OCI-LY1 (cell line): ENCODE results near the gene CELF2.

Experiments
- H2AFZ ChIP-seq: fragments of 200-600 bp; sonication (generic), shearing (Covaris generic); 2 replicates; pipeline ENCODE4 v1.6.0; 2014; ENCODE audit warnings: antibody characterized with exemption, mild to moderate bottlenecking, low read length
- H3F3A ChIP-seq: fragments of 200-600 bp; sonication (generic), shearing (Covaris generic); 2 replicates; pipeline ENCODE4 v1.6.0; 2014; ENCODE audit warnings: mild to moderate bottlenecking, antibody characterized with exemption, low read length, moderate library complexity; ENCODE audit not compliant: insufficient read depth
- H3K27ac ChIP-seq: fragments of 200-600 bp; sonication (generic); 2 replicates; pipeline ENCODE4 v1.5.1; 2014; ENCODE audit warnings: low read length, mixed run types, mild to moderate bottlenecking, low read depth; ENCODE audit not compliant: poor library complexity, severe bottlenecking
- H3K27me3 ChIP-seq: fragments of 200-600 bp; sonication (generic); 2 replicates; pipeline ENCODE4 v1.6.0; 2014; ENCODE audit warnings: antibody characterized with exemption, mild to moderate bottlenecking, low read length, moderate library complexity; ENCODE audit not compliant: insufficient read depth
- H3K36me3 ChIP-seq: fragments of 200-600 bp; sonication (generic); 2 replicates; pipeline ENCODE4 v1.6.1; 2014; ENCODE audit warnings: mild to moderate bottlenecking, antibody characterized with exemption, low read length, moderate library complexity, mixed read lengths; ENCODE audit not compliant: insufficient read depth
- H3K4me1 ChIP-seq: fragments of 200-600 bp; sonication (generic); 2 replicates; pipeline ENCODE4 v1.5.1; 2014; ENCODE audit warnings: mild to moderate bottlenecking, low read length, moderate library complexity; ENCODE audit not compliant: insufficient read depth, severe bottlenecking
- H3K4me2 ChIP-seq: fragments of 200-600 bp; sonication (generic), shearing (Covaris generic); 2 replicates; pipeline ENCODE4 v1.6.1; 2014; ENCODE audit warnings: low read length
- H3K4me3 ChIP-seq: fragments of 200-600 bp; sonication (generic); 2 replicates; pipeline ENCODE4 v1.5.1; 2014; ENCODE audit warnings: low read length, low read depth, mild to moderate bottlenecking, mixed read lengths; ENCODE audit not compliant: poor library complexity, severe bottlenecking
- H3K79me2 ChIP-seq: fragments of 200-600 bp; shearing (Covaris generic); 2 replicates; pipeline ENCODE4 v1.6.1; 2016; ENCODE audit warnings: mixed run types, low read length, mixed read lengths; ENCODE audit not compliant: insufficient read depth
- H3K9ac ChIP-seq: fragments of 200-600 bp; sonication (generic), shearing (Covaris generic); 2 replicates; pipeline ENCODE4 v1.6.1; 2014; ENCODE audit warnings: mild to moderate bottlenecking, low read length, mixed read lengths
- H3K9me2 ChIP-seq: fragments of 200-600 bp; sonication (generic), shearing (Covaris generic); 2 replicates; pipeline ENCODE4 v1.6.1; 2014; ENCODE audit warnings: low read depth, mild to moderate bottlenecking, low read length, mixed read lengths
- H3K9me3 ChIP-seq: fragments of 200-600 bp; shearing (Covaris generic); 2 replicates; pipeline ENCODE4 v1.6.1; 2014; ENCODE audit warnings: low read length, mixed read lengths
- H4K20me1 ChIP-seq: fragments of 200-600 bp; sonication (generic), shearing (Covaris generic); 2 replicates; pipeline ENCODE4 v1.6.0; 2016; ENCODE audit warnings: mild to moderate bottlenecking, low read length; ENCODE audit not compliant: insufficient read depth
- CTCF ChIP-seq: fragments of 200-600 bp; sonication (generic), shearing (Covaris generic); IDR thresholded peaks from 2 replicates; pipeline ENCODE4 v1.5.1; 2017; ENCODE audit warnings: mild to moderate bottlenecking, antibody characterized with exemption, low read length, moderate library complexity, mixed read lengths
- EZH2 ChIP-seq: fragments of 200-600 bp; sonication (generic), shearing (Covaris generic); IDR thresholded peaks from 2 replicates; pipeline ENCODE4 v1.8.0; 2017; ENCODE audit warnings: borderline replicate concordance, mixed run types, mild to moderate bottlenecking, antibody characterized with exemption, low read length, moderate library complexity, mixed read lengths

The CELF2 gene

GRCh38 chr10:11148142-11149028 lies 130.7 kb downstream of the CELF2 start:
- H3K27ac ChIP-seq, result no peak overlapping the region
- TF ChIP-seq CTCF (no peak), EZH2 (no peak)
- peaks cover 23% of the 10 kb centered on the region for H3K4me1 ChIP-seq
- H4K20me1 ChIP-seq, result no peaks in the 10 kb centered on the region
- no peak overlapping the region for H3K4me3 ChIP-seq
- H3K9me2 ChIP-seq, result no peaks in the 10 kb centered on the region
- no peak overlapping the region for H3K9ac ChIP-seq
- H3K36me3 ChIP-seq, result no peaks in the 10 kb centered on the region
- no peaks in the 10 kb centered on the region for H3K79me2 ChIP-seq
- no peak overlapping the region for H2AFZ ChIP-seq
- H3F3A ChIP-seq, result no peaks in the 10 kb centered on the region
- H3K27me3 ChIP-seq, result no peaks in the 10 kb centered on the region
- H3K4me2 ChIP-seq, result no peak overlapping the region
- H3K9me3 ChIP-seq, result no peaks in the 10 kb centered on the region

DNA sequence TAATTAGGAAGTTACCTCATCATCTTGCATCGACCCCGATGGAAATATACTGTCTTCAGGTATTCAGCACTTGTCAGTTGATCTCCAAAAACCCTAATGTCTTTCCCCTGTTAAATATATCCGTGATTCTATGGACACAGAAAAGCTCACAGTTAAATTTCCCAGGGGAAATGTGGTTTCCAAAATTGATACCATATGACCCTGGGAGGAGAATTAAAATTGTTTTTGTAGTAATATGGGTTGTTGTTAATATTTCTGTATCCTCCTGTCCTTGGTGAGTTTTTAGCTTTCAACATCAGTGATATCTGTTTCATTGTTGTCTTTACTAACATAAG lies 132.1 kb downstream of the CELF2 start:
- Histone ChIP-seq H3K4me1 (peaks cover 18% of the 10 kb centered on the region), H3F3A (no peaks in the 10 kb centered on the region), H3K27me3 (no peaks in the 10 kb centered on the region), H3K36me3 (no peaks in the 10 kb centered on the region), H3K27ac (no peak overlapping the region), H3K4me3 (no peak overlapping the region), H3K4me2 (no peak overlapping the region), H2AFZ (no peak overlapping the region), H3K79me2 (no peaks in the 10 kb centered on the region), H3K9me3 (no peaks in the 10 kb centered on the region), H4K20me1 (no peaks in the 10 kb centered on the region), H3K9me2 (no peaks in the 10 kb centered on the region), H3K9ac (no peak overlapping the region)
- no peak for TF ChIP-seq CTCF
- no peak for TF ChIP-seq EZH2

- Histone ChIP-seq H3K4me1 (peaks cover 13% of the 10 kb centered on the region), H3K9ac (no peak overlapping the region), H3K27ac (no peak overlapping the region), H3K9me3 (no peaks in the 10 kb centered on the region), H4K20me1 (no peaks in the 10 kb centered on the region), H3K27me3 (no peaks in the 10 kb centered on the region), H3K36me3 (no peaks in the 10 kb centered on the region), H3F3A (no peaks in the 10 kb centered on the region), H3K4me3 (no peak overlapping the region), H3K9me2 (no peaks in the 10 kb centered on the region), H3K4me2 (no peak overlapping the region), H3K79me2 (no peaks in the 10 kb centered on the region), H2AFZ (no peak overlapping the region)
- TF ChIP-seq CTCF (no peak), EZH2 (no peak)
Observed at GRCh38 chr10:11150231-11150731, 132.6 kb downstream of the CELF2 start.
